ENCODE data around the gene SCD5.

SCD5 gene

DNA sequence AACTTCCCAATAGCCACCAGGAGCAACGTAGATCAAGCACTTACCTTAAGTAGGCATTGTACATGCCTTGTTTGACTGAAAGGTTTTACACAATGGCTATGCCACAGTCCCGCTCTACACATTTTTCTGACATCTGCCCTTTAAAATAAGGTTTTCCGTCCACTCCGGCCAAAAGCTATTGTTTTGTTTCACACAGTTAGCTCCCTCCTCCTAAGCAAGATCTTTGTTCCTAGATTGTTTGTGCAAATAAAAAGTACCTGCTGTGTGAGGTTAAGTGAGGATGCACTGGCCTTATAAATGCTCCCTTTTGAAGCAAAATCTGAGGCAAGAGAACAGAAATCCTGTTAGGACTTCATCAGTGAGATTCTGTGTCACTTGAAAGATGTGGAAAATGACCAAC lies 11.8 kb downstream of the SCD5 start:
- TF ChIP-seq REST (IDR thresholded peaks at IDR 0.05; ENCODE audit: insufficient read depth in 1 of 2, low read depth in 2 of 2, low read length in 2 of 2) (no peak), TAF1 (IDR thresholded peaks at IDR 0.05; ENCODE audit: borderline replicate concordance, insufficient read depth, low read length) (no peak), FOXP2 (optimal IDR thresholded peaks at IDR 0.05; ENCODE audit: borderline replicate concordance, extremely low read depth, extremely low read length, insufficient read depth) (no peak), SIN3A (IDR thresholded peaks at IDR 0.05; ENCODE audit: borderline replicate concordance, insufficient read depth, low read length) (no peak), POLR2AphosphoS5 (IDR thresholded peaks at IDR 0.05; ENCODE audit: low read depth, low read length) (no peak)

DNA sequence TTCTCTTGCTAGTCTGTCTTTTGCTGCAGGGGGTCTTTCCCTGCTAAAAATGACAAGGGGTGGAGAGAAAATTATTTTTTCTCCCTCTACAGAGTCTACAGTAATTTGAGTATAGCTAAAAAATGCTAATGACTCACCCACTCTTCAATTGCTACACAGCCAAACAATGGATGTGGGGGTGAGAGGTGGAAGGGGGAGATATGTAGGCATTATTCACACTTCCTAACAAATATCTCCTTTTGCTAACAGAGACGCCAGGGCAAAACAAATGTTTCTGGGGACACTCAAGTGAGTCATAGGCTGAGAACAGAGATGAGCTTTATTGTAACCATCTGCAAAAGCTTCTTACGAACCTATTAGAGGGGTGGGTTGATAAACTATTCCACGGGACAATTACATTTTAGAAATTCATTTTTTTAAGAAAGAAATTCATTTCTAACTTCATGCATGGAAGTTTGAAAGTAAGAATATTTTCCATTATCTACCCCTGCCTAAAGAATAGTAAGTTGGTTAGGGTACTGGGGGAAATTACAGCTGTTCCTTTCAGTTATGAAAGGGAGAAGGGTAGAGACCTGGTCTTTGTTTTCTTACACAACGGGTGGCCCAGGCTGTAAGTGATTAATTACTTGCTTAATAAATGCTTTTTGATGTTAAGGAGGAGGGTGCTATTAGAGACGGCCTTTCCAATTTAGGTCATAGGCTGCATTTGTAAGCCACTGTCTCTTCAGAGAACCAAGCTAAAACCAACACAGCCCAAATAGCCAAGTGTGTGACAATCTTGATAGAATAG lies 12.8 kb downstream of the SCD5 start:
- no peak for TF ChIP-seq SIN3A (IDR thresholded peaks at IDR 0.05; ENCODE audit: borderline replicate concordance, insufficient read depth, low read length)
- TF ChIP-seq TAF1 (IDR thresholded peaks at IDR 0.05; ENCODE audit: borderline replicate concordance, insufficient read depth, low read length) = no peak
- TF ChIP-seq FOXP2 (optimal IDR thresholded peaks at IDR 0.05; ENCODE audit: borderline replicate concordance, extremely low read depth, extremely low read length, insufficient read depth) = no peak
- no peak for TF ChIP-seq POLR2AphosphoS5 (IDR thresholded peaks at IDR 0.05; ENCODE audit: low read depth, low read length)
- no peak for TF ChIP-seq REST (IDR thresholded peaks at IDR 0.05; ENCODE audit: insufficient read depth in 1 of 2, low read depth in 2 of 2, low read length in 2 of 2)

GRCh38 chr4:82784681-82785610 lies 13.7 kb downstream of the SCD5 start:
- TF ChIP-seq TAF1 (IDR thresholded peaks at IDR 0.05; ENCODE audit: borderline replicate concordance, insufficient read depth, low read length) = no peak
- TF ChIP-seq REST (IDR thresholded peaks at IDR 0.05; ENCODE audit: insufficient read depth in 1 of 2, low read depth in 2 of 2, low read length in 2 of 2) = no peak
- TF ChIP-seq POLR2AphosphoS5 (IDR thresholded peaks at IDR 0.05; ENCODE audit: low read depth, low read length) = no peak
- TF ChIP-seq FOXP2 (optimal IDR thresholded peaks at IDR 0.05; ENCODE audit: borderline replicate concordance, extremely low read depth, extremely low read length, insufficient read depth) = no peak
- no peak for TF ChIP-seq SIN3A (IDR thresholded peaks at IDR 0.05; ENCODE audit: borderline replicate concordance, insufficient read depth, low read length)

- TF ChIP-seq REST (IDR thresholded peaks at IDR 0.05; ENCODE audit: insufficient read depth in 1 of 2, low read depth in 2 of 2, low read length in 2 of 2) (no peak), SIN3A (IDR thresholded peaks at IDR 0.05; ENCODE audit: borderline replicate concordance, insufficient read depth, low read length) (no peak), FOXP2 (optimal IDR thresholded peaks at IDR 0.05; ENCODE audit: borderline replicate concordance, extremely low read depth, extremely low read length, insufficient read depth) (no peak), TAF1 (IDR thresholded peaks at IDR 0.05; ENCODE audit: borderline replicate concordance, insufficient read depth, low read length) (no peak), POLR2AphosphoS5 (IDR thresholded peaks at IDR 0.05; ENCODE audit: low read depth, low read length) (no peak)
Observed at GRCh38 chr4:82782626-82783345, 15.8 kb downstream of the SCD5 start.

All from PFSK-1 (cell line).